ENCODE results near the gene HFM1.

DNA sequence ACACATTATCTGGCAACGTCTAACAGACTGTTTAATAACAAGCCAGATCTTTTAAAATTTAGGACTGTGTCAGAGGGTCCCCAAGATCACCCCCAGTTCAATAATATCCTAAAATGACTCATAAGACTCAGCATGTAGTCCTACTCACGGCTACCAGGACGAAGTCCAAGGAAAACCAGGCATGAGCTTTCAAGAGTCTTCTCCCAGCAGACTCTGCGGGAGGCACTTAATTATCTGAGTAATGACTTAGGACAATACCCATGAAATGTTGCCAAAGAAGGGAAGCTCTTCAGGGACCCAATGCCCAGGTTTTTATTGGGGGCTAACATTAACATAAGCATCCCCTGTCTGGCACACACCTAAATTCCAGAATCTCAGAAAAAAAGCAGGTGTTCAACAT lies 7.0 kb downstream of the HFM1 start:
- TF ChIP-seq CTCF (IDR thresholded peaks at IDR 0.05; ENCODE audit: poor library complexity): no peak
- no peak for TF ChIP-seq EZH2phosphoT487 (IDR thresholded peaks at IDR 0.05; ENCODE audit: low read depth, severe bottlenecking, unreplicated experiment)

Data from hepatocyte (in vitro differentiated cells).